T-helper 22 cell (primary cell): ENCODE data around the gene WDR1.

ENCODE experiments used
- DNase-seq: peaks from one replicate; pipeline ENCODE4 v3.0.0-alpha.2; 2020; ENCODE audit warnings: low read depth

WDR1 gene

DNA sequence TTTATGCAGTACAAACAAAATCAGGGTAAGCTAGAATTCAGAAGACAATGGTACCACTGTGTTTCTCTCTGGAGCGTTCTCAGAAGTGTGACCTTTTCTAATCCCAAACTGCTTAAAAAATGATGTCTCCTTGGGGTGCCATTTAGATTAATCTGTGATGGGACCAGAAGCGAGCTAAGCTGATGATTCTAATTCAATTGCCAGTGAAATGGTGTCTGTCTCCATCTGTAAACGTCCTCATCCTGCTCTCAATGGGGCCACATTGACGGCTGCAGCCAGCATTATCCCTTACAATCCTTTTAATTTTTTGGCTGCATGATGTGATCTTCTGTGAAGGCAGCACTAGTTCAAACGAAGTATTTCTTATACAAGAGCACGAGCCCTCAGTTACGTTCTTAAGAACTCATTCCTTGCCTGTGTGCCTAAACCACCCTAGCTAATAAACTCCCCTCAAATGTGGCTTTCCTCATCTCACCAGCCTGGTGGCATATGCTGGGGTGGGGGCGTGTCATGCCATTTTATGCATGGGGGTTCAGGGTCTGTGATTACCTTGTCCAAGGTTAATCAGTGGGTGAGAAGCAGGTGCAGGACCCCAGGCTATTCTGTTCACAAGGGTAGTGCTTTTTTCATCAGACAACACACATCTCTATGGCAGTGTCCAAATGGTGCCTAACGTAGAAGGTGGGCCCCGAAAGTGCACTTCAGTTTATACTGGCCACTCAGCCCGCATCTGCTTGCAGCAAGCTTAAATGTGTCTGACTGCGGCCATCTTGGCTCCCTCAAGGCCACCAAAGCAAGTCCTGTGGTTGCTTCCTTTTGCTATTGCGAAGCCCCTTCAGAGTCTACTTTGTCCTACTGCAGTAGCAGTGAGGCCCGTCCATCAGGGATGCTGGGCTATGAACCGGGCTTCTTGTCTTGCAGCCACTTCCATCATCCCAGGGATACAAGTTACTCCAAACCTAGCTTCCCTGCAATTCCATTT, 49.6 kb downstream of the WDR1 start:
- no peak for DNase-seq

DNA sequence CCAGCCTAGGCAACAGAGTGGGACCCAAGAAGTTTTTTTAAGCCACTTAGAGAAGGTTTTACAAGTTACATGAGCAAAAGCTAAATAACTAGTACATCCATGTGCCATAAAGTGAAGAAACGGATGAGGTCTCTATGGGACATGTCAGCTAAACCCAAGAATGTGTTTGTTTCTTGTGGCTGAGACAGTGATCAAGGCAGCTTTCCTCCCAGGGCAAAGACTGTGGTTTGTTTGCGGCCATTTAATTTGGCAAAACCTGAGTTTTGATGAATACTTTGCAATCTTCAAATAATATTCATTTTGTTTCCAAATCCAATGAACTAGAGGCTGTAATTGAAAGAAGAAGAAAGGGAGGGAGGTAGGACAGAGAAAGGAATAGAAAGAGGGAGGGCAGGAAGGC, 50.4 kb downstream of the WDR1 start:
- no peak for DNase-seq

- no peak for DNase-seq
These were observed 52.9 kb downstream of the WDR1 start for GRCh38 chr4:10063544-10064300.

DNA sequence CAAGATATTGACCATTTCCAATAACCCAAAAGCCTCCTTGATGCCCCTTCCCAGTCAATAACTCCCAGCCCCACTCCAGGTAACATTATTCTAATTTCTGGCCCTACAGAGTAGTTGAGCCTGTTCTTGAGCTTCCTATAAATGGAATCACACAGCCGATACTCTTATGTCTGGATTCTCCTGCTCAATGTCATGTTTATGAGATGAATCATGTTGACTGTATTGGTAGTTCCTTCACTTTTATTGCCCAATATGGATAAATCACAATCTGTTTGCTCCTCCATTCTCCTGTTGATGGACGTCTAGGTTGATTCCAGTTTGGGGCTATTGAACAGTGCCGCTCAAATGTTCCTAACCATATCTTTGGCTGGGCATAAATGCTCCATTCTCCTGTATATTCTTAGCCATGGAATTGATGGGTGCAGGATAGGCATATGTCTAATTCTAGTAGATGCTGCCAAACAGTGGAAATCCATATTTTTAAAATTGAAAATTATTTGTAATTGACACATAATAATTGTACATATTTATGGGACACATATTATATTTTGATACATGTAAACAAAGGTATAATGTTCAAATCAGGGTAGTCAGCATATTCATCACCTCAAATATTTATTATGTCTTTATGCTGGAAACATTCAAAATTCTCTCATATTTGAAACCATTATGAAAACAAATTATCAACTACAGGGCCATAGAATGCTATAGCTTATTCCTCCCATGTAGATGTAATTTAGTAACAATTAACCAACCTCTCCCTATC, 54.8 kb downstream of the WDR1 start:
- no peak for DNase-seq

DNA sequence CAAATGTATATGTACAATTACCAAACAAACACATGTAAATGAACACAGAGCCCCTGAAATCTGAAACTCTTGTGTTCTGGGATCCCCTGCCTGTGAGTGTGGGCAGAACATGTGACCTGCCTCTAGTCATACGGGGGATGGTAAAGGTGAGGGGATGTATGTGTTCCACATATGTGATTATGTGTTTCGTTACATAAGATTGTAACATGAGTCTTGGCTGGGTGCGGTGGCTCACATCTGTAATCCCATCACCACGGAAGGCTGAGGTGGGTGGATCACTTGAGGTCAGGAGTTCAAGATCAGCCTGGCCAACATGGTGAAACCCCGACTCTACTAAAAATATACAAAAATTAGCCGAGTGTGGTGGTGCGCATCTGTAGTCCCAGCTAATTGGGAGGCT, 58.2 kb downstream of the WDR1 start:
- no peak for DNase-seq

DNA sequence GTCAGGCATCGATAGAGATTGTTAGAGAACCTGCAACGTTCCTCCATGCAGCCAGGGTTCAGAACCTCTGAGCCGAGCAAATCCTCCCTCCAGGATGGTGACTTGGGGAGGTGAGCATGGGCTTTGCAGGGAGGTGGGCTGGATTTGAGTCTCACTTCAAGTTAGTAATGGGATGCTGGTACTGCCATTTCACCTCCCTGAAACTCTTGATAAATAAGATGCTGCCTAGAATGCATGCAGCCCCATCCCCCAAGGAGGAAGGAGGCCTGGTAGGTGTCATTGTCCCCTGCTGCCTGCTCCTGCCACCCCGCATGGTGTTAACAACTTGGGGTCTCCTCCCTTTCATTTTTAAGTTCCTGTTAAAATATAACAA, 59.6 kb downstream of the WDR1 start:
- no peak for DNase-seq

DNA sequence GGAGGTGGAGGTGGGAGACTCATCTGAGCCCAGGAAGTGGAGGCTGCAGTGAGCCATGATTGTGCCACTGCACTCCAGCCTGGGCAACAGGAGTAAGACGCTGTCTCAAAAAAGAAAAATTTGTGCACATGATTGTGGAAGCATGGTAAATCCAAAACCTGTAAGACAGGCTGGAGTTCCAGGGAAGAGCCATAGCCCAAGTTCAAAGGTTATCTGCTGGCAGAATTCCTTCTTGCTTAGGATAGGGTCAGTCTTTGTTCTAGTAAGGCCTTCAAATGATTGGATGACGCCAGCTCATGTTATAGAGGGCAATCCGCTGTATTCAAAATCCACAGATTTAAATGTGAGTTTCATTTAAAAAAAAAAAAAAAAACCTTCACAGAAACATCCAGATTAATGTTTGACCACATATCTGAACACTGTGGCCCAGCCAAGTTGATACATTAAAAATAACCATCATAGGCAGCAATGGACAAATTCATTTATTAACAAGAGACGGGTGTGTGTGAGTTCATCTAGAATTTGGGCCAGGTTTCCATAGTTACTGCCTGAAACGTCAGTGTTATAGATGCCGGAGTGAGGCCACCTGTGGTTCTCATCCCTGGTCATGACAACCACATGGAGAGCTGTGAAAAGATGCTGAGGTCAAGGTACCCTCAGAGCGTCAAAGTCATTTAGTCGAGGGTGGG, 60.1 kb downstream of the WDR1 start:
- DNase-seq: no peak

DNA sequence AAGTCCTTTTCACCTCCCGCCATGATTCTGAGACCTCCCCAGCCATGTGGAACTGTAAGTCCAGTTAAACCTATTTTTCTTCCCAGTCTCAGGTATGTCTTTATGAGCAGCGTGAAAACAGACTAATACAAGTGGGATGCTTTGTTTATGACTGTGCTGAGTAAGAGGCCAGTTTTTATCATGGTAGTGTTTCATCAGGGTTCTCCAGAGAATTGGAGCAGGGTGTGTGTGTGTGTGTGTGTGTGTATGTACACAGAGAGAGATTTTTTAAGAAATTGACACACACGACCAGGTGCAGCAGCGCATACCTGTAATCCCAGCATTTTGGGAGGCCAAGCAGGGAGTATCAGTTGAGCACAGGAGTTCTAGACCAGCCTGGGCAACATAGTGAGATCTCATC, 60.7 kb downstream of the WDR1 start:
- no peak for DNase-seq

DNA sequence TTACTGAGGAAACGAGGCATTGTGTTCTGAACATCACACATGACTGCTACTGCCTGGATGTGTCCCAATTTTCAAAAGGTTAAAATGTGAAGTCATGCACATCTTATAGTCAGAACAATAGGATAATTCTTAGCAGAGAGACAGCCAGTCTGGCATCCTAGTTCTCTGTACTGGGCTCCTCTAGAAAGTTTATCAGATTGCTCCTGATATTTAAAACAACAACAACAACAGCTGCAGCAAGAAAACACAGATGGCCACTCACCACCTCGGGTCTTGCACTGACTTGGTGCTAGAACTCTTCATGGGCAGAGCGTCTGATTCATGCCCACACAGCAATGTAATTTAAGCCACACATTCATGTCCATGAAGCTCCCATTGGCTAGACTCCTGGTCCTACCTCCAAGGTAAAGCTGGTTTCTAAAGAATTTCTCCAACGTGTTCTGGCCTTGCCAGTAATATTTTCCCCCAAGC, 62.0 kb downstream of the WDR1 start:
- no peak for DNase-seq

DNA sequence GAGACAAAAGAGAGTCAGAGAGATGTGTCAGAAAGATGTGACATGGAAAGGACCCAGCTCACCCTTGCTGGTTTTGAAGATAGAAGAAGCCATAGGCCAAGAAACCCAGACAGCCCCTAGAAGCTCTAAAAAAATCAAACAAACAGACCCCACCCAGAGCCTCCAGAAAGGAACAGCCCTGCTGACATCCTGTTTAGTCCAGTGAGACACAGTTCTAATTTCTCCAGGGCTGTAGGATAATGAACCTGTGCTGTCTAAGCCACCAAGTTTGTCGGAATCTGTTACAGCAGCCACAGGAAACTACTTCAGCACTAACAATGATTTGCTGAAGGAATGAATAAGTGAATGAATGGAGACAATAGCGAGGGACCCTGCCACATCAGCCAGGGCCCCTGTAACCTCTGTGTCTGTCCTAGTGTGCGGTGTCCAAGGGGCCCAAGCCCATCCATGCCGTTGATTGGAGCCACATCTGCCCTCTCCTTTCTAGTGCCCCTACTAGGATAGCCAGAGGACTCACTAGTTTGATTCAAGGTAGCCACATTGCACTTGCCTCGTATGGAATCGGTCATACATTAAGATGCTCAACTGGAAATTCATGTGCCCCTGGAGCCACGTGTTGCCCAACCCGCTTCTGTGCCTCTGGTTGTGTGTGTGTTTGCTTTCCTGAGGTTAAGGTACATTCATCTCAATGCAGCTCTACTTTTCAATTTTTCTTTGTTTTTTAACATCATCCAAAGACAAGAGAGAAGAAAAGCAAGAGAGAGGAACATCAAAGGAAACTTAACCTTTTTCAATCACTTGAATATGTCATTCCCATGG, 62.8 kb downstream of the WDR1 start:
- DNase-seq: no peak

GRCh38 chr4:10051517-10052135, 65.0 kb downstream of the WDR1 start:
- no peak for DNase-seq

- DNase-seq: no peak
These were observed 65.9 kb downstream of the WDR1 start for GRCh38 chr4:10050721-10051120.

DNA sequence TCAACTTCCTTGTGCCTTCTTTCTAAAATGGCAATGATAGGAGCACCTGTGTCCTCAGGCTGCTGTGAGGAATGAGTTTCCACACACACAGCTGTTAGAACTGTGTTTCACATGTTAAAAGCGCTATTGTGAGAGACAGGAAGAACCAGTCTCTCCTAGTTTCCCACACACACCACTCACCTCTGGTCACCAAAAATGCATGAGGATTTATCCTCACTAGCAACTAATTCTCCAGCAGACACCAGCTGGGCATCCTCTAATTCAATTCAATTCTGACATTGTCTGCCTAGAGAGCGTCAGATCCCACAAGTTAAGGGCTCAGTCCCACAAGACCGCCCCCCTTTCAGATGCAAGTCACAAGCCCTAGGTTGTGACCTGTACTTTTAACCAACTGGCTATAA, 66.3 kb downstream of the WDR1 start:
- no peak for DNase-seq

GRCh38 chr4:10048941-10049697, 67.5 kb downstream of the WDR1 start:
- no peak for DNase-seq

- DNase-seq: no peak
These were observed 68.6 kb downstream of the WDR1 start for GRCh38 chr4:10047967-10048366.

GRCh38 chr4:10046471-10046870, 70.1 kb downstream of the WDR1 start:
- no peak for DNase-seq

- DNase-seq: no peak
These were observed 71.1 kb downstream of the WDR1 start for GRCh38 chr4:10045481-10045880.

- no peak for DNase-seq
These were observed 75.6 kb downstream of the WDR1 start for GRCh38 chr4:10041036-10041435.

DNA sequence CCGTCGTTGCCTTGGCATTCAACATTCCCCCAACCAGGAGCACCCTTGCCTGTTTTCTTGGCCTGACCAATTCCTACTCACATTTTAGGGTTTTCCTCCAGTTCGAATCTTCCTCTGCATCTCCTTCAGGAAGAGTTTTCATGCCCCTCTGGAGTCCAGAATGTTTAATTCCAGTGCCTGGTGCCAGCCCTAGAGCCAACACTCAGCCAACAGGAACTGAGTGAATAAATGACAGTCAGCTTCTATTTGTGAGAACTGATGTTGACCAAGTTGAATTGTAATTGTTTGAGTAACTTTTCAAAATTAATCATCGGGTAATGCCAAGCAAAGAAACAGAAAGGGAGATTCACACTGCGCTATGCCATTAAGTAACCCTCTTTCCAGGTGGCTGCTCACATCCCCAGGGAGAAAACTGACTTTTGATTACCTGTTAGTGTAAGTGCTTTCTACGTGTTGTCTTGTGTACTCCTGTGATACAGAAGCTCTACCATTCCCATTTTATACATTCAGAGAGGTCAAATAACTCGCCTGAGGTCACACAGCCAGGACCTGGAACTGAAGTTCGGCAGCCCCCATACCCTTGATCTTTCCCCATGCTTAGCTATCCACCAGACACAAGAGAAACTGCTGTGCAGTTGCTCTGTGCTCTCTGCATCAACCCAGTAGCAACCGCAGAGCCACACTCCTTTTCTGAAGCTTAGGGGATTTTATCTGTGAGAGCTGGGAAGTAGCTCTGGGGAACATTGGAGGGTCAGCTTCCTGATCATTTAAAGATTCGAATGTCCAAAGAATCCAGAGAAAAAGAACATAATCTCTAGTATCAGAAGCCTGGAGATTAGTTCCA, 76.3 kb downstream of the WDR1 start:
- DNase-seq: no peak
